ENCODE results near the gene KDM2A.

The KDM2A gene

DNA sequence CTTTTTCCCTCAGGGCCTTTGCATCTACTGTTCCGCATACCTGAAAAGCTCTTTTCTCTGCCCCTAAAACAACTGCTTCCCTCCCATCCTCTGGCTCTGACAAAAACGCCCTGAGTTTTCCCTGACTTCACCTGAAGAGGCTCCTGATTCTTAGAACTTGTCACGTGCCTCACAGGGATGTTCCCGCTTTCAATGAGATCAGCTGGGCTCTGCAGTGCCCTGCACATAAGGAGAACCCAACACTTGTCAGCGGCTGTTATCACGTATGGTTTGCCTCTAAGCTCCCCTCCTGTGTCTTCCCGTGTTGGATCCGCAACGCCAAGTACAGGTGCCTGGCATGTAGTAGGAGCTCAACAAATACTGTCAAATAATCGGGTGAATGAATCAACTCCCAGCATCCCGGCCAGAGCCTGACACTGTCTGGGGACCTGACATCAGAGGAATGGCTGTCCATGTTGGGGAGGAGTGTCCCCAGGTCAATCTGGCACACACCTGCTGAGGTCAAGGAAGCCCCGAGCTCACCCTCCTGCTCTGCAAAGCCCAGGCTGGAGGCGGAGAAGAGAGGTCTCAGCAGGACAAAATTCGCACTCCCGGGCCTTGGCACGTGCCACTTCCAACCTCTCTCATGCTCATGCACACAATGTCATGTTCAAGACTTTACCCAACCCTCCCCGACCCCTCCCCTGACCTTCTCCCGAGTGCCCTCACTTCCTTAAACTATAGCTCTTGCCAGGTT lies 143.1 kb downstream of the KDM2A start:
- TF ChIP-seq, protein P1, sequence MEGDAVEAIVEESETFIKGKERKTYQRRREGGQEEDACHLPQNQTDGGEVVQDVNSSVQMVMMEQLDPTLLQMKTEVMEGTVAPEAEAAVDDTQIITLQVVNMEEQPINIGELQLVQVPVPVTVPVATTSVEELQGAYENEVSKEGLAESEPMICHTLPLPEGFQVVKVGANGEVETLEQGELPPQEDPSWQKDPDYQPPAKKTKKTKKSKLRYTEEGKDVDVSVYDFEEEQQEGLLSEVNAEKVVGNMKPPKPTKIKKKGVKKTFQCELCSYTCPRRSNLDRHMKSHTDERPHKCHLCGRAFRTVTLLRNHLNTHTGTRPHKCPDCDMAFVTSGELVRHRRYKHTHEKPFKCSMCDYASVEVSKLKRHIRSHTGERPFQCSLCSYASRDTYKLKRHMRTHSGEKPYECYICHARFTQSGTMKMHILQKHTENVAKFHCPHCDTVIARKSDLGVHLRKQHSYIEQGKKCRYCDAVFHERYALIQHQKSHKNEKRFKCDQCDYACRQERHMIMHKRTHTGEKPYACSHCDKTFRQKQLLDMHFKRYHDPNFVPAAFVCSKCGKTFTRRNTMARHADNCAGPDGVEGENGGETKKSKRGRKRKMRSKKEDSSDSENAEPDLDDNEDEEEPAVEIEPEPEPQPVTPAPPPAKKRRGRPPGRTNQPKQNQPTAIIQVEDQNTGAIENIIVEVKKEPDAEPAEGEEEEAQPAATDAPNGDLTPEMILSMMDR (IDR thresholded peaks at IDR 0.05; ENCODE audit: extremely low read depth, insufficient read depth, missing control alignments): no peak
- no peak for DNase-seq (ENCODE audit: low spot score)
- in situ Hi-C loops (cut with MboI; ENCODE audit: low pct_unique_long_range_greater_than_20kb, low sequenced_read_pairs, unreplicated experiment): loop anchor here (5.0 kb wide), 1 partner anchor 55 kb away; no protein-coding TSS in a partner anchor

DNA sequence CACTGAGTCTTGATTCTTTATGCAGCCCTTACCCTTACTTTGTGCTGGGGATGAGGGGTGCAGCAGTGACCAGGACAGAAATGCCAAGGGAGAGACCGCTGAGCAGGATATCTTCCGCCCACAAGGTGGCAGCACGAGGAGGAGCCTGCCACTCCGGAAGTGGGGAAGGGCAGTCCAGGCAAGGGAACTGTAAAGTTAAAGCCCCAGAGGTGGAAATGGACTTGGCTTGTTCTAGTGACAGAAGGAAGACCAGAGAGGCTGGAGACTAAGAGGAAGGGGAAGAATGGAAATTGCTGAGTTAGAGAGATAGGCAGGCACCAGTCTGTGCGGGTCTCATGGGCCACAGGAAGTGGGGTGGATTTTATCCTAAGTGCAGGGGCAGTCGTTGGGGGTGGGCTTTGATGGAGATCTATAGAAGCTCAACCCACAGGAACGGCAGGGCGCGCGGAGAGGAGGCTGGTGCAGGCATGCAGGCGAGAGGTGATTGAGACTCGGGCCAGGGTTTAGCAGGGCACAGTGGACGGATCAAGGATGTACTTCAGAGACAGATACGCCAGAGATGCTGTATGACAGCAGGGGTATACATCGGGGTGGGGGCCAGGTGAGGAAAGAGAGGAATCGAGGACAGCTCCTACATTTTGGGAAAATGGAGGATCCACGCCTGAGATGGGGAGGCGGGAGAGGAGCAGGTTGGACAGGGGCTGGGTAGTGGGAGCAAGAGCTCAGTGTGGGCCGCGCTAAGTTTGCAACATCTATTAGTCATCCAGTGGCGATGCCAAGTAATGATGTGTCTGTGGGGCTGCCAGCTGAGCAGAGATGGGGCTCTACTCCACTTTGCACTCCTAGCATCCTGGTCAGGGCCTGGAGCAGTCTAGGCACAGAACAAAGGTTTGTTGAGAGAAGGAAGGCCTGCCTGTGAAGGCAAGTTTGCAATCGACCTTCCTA lies 143.9 kb downstream of the KDM2A start:
- TF ChIP-seq, protein P1 (IDR thresholded peaks at IDR 0.05; ENCODE audit: extremely low read depth, insufficient read depth, missing control alignments): peak; percentile 92
- in situ Hi-C loops (cut with MboI; ENCODE audit: low pct_unique_long_range_greater_than_20kb, low sequenced_read_pairs, unreplicated experiment): loop anchor here (5.0 kb wide), 1 partner anchor 54 kb away; no protein-coding TSS in a partner anchor
- peak; percentile 93 for DNase-seq (ENCODE audit: low spot score)

DNA sequence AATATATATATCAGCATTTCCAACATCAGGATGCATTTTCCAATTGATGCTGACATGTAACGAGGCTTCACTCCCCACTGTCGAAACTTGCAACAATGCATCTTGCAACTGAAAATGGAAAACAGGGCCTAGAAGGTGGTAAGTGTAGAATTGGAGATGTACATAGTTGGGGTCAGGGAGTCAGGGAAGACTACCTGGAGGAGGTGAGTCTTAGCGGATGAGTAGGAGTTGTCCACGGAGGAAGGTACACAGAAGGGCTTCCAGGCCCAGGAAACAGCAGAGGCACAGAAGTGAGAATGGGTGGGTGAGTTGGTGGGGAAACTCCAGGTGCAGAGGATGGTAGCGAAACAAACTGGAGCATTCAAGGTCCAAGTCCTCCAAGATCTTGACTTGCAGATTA lies 145.2 kb downstream of the KDM2A start:
- TF ChIP-seq, protein P1 (IDR thresholded peaks at IDR 0.05; ENCODE audit: extremely low read depth, insufficient read depth, missing control alignments): no peak
- no peak for DNase-seq (ENCODE audit: low spot score)
- in situ Hi-C loops (cut with MboI; ENCODE audit: low pct_unique_long_range_greater_than_20kb, low sequenced_read_pairs, unreplicated experiment): loop anchor here (5.0 kb wide), 1 partner anchor 53 kb away; no protein-coding TSS in a partner anchor

DNA sequence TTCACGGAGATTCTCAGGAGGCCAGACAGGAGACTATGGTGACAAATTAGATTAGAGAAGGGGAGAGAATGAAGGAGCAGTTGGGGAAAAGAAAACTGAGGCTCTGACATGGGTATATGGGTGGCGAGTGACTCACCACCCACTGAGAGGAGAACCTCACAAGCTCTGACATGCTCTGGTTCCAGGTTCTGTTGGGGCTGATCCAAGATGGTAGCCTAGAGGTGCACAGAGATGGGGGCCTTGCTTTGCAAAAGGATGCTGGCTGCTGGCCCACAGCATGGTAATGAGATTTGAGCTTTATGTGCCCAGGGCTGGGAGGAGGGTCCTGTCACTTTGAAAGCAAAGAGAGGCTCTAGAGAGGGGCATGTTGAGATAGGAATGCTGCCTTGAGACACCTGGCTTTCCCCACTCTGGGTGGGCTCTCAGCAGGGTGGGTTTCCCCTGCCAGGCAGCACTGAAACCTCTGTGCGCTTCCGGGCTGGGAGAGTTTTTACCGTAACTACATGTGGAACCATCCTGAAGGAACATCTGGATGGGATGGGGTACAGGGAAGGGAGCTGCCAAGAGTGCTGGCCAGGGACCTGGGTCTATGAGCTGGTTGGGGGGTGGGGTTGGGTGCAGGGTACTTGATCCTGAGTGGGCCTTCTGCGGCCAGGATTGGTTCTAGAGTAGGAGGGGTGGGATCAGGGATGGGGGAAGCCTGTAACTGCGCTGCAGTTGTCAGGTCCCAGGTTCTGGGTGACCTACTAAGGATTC lies 146.0 kb downstream of the KDM2A start:
- TF ChIP-seq, protein P1 (IDR thresholded peaks at IDR 0.05; ENCODE audit: extremely low read depth, insufficient read depth, missing control alignments): no peak
- in situ Hi-C loops (cut with MboI; ENCODE audit: low pct_unique_long_range_greater_than_20kb, low sequenced_read_pairs, unreplicated experiment): loop anchor here (5.0 kb wide), 1 partner anchor 52 kb away; no protein-coding TSS in a partner anchor

DNA sequence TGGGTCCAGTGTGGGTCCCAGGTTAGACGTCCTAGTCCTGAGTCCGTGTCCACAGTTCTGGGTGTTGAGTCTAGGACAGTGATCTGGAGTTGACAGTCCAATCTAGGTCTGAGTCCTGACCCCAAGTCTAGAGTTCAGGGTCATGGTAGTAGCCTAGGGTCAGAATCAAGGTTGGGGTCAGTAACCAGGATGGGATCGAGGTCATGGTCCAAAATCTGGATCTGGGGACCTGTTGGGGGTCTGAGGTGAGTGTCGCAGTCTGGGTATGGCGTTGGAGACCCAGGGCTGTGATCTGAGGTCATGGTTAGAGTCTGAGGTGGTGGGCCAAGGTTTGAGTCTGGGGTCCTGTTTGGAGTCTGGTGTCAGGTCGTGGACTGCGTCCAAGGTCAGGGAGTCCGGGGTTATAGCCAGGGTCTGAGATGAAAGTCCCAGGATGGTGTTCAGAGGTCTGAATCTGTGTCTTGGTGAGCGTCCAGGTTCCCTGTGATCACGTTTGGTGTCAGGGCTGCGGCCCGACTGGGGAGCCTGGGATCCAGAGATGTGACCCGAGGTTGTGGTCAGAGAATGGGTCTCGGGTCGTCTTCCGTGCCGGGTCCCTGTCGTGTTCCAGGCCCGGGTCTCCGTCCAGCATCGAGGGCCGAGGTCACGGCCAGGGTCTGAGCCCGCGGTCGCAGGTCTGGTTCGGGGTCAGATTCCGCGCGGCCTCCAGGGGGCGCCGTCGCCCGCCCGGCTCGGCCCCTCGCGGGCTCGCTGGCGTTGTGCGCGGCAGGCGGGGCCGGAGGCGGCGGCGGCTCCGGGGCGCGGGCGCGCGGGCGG lies 146.8 kb downstream of the KDM2A start:
- TF ChIP-seq, protein P1 (IDR thresholded peaks at IDR 0.05; ENCODE audit: extremely low read depth, insufficient read depth, missing control alignments): peak; percentile 93
- DNase-seq (ENCODE audit: low spot score): peak; percentile 90
- in situ Hi-C loops (cut with MboI; ENCODE audit: low pct_unique_long_range_greater_than_20kb, low sequenced_read_pairs, unreplicated experiment): no loop called here

More for the DNA sequence above, 146.0 kb downstream of the KDM2A start:
- DNase-seq (ENCODE audit: low spot score): no peak
